Lower leg skin (tissue), 4 donors: ENCODE results near the gene CREB5. TPM values are rescaled to one million over a fixed set of nuclear protein-coding genes. Genes with fewer than 3 reads are reported as not detected.

Experiments used
- DNase-seq, 2 donors: peaks; one replicate each; pipeline ENCODE4 v3.0.0-alpha.2; 2019; ENCODE audit warnings: low spot score in 2 of 2
- H3K4me3 ChIP-seq: fragments of 200-600 bp; sonication (generic); 2 replicates; pipeline ENCODE4 v1.5.1; 2017; ENCODE audit warnings: mild to moderate bottlenecking, low read depth; ENCODE audit not compliant: poor library complexity, severe bottlenecking
- CTCF ChIP-seq, 3 donors: fragments of 450-650 bp; IDR thresholded peaks; one replicate each; pipeline ENCODE4 v1.5.1; 2016; ENCODE audit warnings: antibody characterized with exemption in 3 of 3, mild to moderate bottlenecking in 3 of 3, moderate library complexity in 2 of 3
- POLR2A ChIP-seq, 2 donors: fragments of 450-650 bp; IDR thresholded peaks; one replicate each; pipeline ENCODE4 v1.6.1; 2016 to 2017; ENCODE audit warnings: antibody characterized with exemption in 2 of 2, mild to moderate bottlenecking in 1 of 2, moderate library complexity in 1 of 2
- WGBS, 2 donors: methylation state at CpG; one replicate each; pipeline ENCODE4 v1.1.5; 2018; 5-methylcytosine and 5-hydroxymethylcytosine counted together
- intact Hi-C: fragments of 100-400 bp; cut with DNase I; formaldehyde crosslinking; loops from one replicate; pipeline ENCODE4 v1.15.0; 2023; ENCODE audit warnings: low total_unique reads
- total RNA-seq, 4 donors: library from RNA; depleted of rRNA; stranded (reverse); fragments of >200 nt; gene quantifications; one replicate each; pipeline ENCODE4 v1.1.0, GENCODE V29; 2016

CREB5 gene
- total RNA-seq, 4 donors from 2014 or later = 2.5 to 15.0 (median 5.4) TPM

DNA sequence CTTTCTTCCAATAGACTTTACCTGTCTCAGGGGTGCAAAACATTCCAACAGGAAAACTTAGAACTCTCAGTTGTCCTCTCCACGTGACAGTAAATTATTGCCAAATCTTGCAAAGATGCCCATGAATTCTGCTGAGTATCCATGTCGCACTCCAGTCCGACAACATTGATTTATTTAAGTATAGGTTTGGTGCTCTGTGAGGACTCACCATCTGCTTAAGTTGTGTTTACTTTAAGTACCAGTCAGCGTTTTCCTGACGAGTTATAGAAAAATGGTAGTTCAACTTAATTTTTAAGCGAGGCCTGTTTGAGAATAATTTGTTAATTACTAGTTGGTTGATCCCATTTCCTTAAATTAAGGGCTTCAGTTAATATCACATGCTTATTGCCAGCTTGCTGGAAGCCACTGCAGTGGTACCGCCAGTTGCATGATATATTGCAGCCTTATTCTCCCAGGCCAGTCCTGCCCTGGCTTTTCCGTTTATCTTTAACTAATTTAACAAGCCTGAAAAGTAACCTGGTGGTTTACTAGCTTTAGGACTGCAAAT, 27.8 kb downstream of the CREB5 start:
- DNase-seq = no peak
- no peak overlapping the region for H3K4me3 ChIP-seq
- TF ChIP-seq POLR2A (IDR thresholded peaks at IDR 0.05) (no peak), CTCF (IDR thresholded peaks at IDR 0.05) (no peak)
- intact Hi-C loops = no loop called here
- 90 to 93% methylated on average over 8 of the region's 8 CpGs for WGBS, 2 donors

DNA sequence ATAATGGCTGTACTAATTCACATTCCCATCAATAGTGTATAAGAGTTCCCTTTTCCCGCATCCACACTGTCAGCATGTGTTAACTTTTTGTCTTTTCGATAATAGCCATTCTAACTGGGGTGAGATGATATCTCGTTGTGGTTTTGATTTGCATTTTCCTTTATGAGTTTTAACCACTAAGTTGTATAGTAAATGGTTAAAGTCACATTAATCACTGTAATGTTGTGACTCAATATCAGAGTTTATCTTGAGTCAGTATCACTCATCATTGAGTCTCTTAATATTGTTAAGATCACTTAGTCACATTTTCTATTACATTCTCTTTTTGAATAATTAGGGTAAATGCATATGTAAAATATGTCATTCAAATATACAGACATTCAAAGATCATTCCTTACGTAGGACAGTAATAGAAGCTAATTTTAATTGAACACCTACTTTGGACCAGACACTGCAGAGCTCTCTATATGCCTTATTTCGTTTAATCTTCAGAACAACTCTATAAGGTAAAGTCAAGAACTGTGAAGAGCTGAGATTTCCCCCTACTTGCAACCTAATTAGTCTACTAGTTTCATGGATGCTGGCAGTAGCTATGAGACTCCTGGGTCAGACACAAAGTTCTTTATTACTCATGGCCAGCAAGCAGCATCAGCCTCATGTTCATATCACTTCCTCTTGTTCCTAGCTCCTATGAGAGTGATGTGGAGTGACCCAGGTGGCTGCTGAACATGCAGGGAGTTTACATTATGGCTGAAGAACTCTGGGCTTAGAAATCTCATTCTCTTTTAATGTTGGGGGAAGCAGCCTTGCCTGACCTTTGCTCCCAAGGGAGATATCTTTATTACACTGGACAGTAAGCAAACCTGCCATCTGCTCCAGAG, 30.5 kb downstream of the CREB5 start:
- TF ChIP-seq CTCF (IDR thresholded peaks at IDR 0.05) (no peak), POLR2A (IDR thresholded peaks at IDR 0.05) (no peak)
- 78 to 85% methylated on average over 5 of the region's 5 CpGs for WGBS, 2 donors
- no peak overlapping the region for H3K4me3 ChIP-seq
- DNase-seq = no peak
- intact Hi-C loops = no loop called here

DNA sequence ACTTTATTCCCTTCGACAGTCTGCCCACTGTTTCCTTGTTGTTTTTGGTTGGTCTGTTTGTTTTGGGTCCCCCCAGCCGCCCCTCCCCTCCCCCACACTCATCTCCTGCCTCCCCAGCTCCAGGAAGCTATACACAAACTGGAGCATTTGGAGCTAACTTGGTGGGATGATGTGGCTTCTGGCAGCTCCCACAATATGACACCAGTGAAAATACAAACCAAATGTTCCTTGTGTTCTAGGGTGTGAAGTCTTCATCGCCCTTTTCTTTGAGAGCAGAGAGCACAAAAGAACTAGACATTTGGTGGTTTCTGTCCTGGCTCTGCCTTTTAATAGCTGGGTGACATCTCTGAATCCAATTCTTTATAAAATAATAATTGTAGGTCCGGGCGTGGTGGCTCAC, 33.8 kb downstream of the CREB5 start:
- TF ChIP-seq POLR2A (IDR thresholded peaks at IDR 0.05) (no peak), CTCF (IDR thresholded peaks at IDR 0.05) (no peak)
- intact Hi-C loops = no loop called here
- DNase-seq = no peak
- WGBS, 2 donors = 59% methylated on average over 5 of the region's 5 CpGs
- H3K4me3 ChIP-seq = no peak overlapping the region

- no peak for TF ChIP-seq CTCF (IDR thresholded peaks at IDR 0.05)
- no peak for TF ChIP-seq POLR2A (IDR thresholded peaks at IDR 0.05)
- H3K4me3 ChIP-seq = no peak overlapping the region
- DNase-seq = no peak
- intact Hi-C loops = no loop called here
- WGBS, 2 donors = 90 to 93% methylated on average over 5 of the region's 5 CpGs
These were observed 34.8 kb downstream of the CREB5 start for GRCh38 chr7:28447071-28447470.

GRCh38 chr7:28448708-28449107, 36.4 kb downstream of the CREB5 start:
- intact Hi-C loops = no loop called here
- WGBS, 2 donors = 67 to 81% methylated on average over 4 of the region's 4 CpGs
- no peak overlapping the region for H3K4me3 ChIP-seq
- DNase-seq = no peak
- TF ChIP-seq POLR2A (IDR thresholded peaks at IDR 0.05) (no peak), CTCF (IDR thresholded peaks at IDR 0.05) (no peak)
